ENCODE results near the gene SLAMF7. TPM values are rescaled to one million over a fixed set of nuclear protein-coding genes. Genes with fewer than 3 reads are reported as not detected.

The SLAMF7 gene
- total and polyA plus RNA-seq, 2 of the 8 experiments (the other 6 are each of a cell fraction or from before 2014, with no cell fraction given), result not detected

DNA sequence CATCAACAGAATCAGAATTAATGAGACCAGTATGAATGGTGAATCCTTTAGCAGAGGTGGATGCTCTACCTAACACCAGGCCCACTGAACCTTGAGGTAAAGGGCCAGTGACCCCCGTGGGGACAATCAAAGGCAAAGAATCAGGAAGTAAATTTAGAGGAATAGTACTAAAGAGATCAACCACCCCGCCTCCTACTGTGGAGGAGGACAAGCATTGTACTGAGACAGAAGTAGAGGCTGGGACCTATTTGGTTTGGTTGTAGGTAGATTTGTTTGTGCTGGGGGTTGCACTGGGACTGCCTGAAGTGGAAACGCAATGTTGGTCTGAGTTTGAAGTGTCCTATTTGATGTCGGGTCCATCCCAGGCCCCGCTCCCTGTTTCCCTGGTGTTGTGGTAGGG is 36.9 kb upstream of the SLAMF7 start:
- H3K79me1 ChIP-seq (ENCODE audit: low read depth, low read length), result no peaks in the 10 kb centered on the region
- H4K8ac ChIP-seq (ENCODE audit: extremely low read depth, insufficient read depth, low read length), result no peak overlapping the region
- no peaks in the 10 kb centered on the region for H3K79me2 ChIP-seq (ENCODE audit: control insufficient read depth in 1 of 2, insufficient read depth in 2 of 2, low read length in 2 of 2)
- H2AK5ac ChIP-seq (ENCODE audit: low read depth, low read length), result no peak overlapping the region
- H3K56ac ChIP-seq (replicated peaks; ENCODE audit: insufficient read length, low read depth, low read length), result no peak overlapping the region
- no peak overlapping the region for H3K27ac ChIP-seq (ENCODE audit: low read depth, low read length)
- ChIA-PET CTCF (ENCODE audit: partially characterized antibody) (interaction anchor here (1.0 kb wide), 1 partner anchor 20 kb away, joined by 3 read pairs; no protein-coding TSS in a partner anchor), POLR2A (ENCODE audit: partially characterized antibody) (no interaction called here)
- no peak overlapping the region for H4K91ac ChIP-seq (replicated peaks; ENCODE audit: insufficient read length, low read length)
- H2AFZ ChIP-seq (ENCODE audit: low read length), result no peak overlapping the region
- no peak overlapping the region for H3K4me3 ChIP-seq (ENCODE audit: extremely low read depth in 1 of 4, insufficient read depth in 2 of 4, low read depth in 3 of 4, low read length in 4 of 4)
- DNase-seq (ENCODE audit: low read depth in 1 of 2, low spot score in 2 of 2) (no peak), FAIRE-seq (no peak)
- H3K18ac ChIP-seq (ENCODE audit: extremely low read depth, low read length), result no peak overlapping the region
- H4K20me1 ChIP-seq (replicated peaks in 1 of 2; ENCODE audit: control insufficient read depth in 1 of 2, insufficient read depth in 2 of 2, low read length in 2 of 2), result no peaks in the 10 kb centered on the region
- H3K36me3 ChIP-seq (ENCODE audit: control insufficient read depth in 2 of 4, insufficient read depth in 4 of 4, low read length in 3 of 4), result no peaks in the 10 kb centered on the region
- no peak overlapping the region for H2BK15ac ChIP-seq (ENCODE audit: low read length)
- no peaks in the 10 kb centered on the region for H3K23me2 ChIP-seq (ENCODE audit: low read depth, low read length)
- no peak overlapping the region for H2BK120ac ChIP-seq (replicated peaks; ENCODE audit: low read depth, low read length)
- no peak overlapping the region for H3K4ac ChIP-seq (replicated peaks; ENCODE audit: insufficient read length, low read depth, low read length)
- H3K4me2 ChIP-seq (ENCODE audit: insufficient read depth in 1 of 2, low read depth in 2 of 2, low read length in 2 of 2), result no peak overlapping the region
- no peak overlapping the region for H3K23ac ChIP-seq (ENCODE audit: insufficient read length)
- no peak overlapping the region for H2BK5ac ChIP-seq (ENCODE audit: low read depth, low read length)
- no peaks in the 10 kb centered on the region for H3K27me3 ChIP-seq (replicated peaks in 1 of 4; ENCODE audit: control insufficient read depth in 3 of 4, extremely low read depth in 1 of 4, insufficient read depth in 3 of 4, low read length in 3 of 4)
- no peak overlapping the region for H3K14ac ChIP-seq (ENCODE audit: insufficient read length)
- no peak overlapping the region for H2BK20ac ChIP-seq (ENCODE audit: low read length)
- H2BK12ac ChIP-seq (ENCODE audit: low read depth, low read length), result no peak overlapping the region
- 92% methylated on average over 5 of the region's 5 CpGs; no CpG with 5 or more reads in 1 of the 2 experiments for WGBS, 2 experiments (ENCODE audit: extremely low coverage in 1 of 2, insufficient coverage in 1 of 2, insufficient read length in 1 of 2, insufficient replicate concordance in 2 of 2, low coverage in 1 of 2, low lambda C conversion rate in 2 of 2, missing lambda C conversion rate in 1 of 2)
- no peak overlapping the region for H4K5ac ChIP-seq (ENCODE audit: insufficient read length, low read depth, low read length)
- H3K9me3 ChIP-seq (ENCODE audit: insufficient read depth in 2 of 2, low read depth in 1 of 2, low read length in 1 of 2), result no peaks in the 10 kb centered on the region
- H3K9ac ChIP-seq (replicated peaks in 1 of 4; ENCODE audit: extremely low read depth in 1 of 4, low read depth in 3 of 4, low read length in 3 of 4), result no peak overlapping the region
- peaks cover 0 to 4% (median under 1%) of the 10 kb centered on the region in 4 experiments; a peak in 1 of 7 replicates for H3K4me1 ChIP-seq (replicated peaks in 1 of 4; ENCODE audit: control insufficient read depth in 3 of 4, insufficient read depth in 4 of 4, low read length in 3 of 4)
- TF ChIP-seq ASH2L (IDR thresholded peaks at IDR 0.05; ENCODE audit: low read length), result no peak
- no peak for TF ChIP-seq NANOG (IDR thresholded peaks at IDR 0.05; ENCODE audit: insufficient read depth, low read depth, low read length, poor library complexity, severe bottlenecking)
- TF ChIP-seq SAP30 (IDR thresholded peaks at IDR 0.05; ENCODE audit: insufficient read depth, insufficient replicate concordance, low read length), result no peak
- no peak for TF ChIP-seq PHF8 (conservative IDR thresholded peaks at IDR 0.05; ENCODE audit: low read depth, low read length)
- no peak for TF ChIP-seq CHD1 (IDR thresholded peaks at IDR 0.05; ENCODE audit: low read depth, low read length)
- no peak for TF ChIP-seq SIN3A (conservative IDR thresholded peaks at IDR 0.05 in 1 of 2, IDR thresholded peaks at IDR 0.05 in 1 of 2; ENCODE audit: low read depth in 1 of 2, low read length in 2 of 2)
- TF ChIP-seq TBP (IDR thresholded peaks at IDR 0.05; ENCODE audit: low read depth, low read length), result no peak
- no peak for TF ChIP-seq KDM1A (IDR thresholded peaks at IDR 0.05; ENCODE audit: borderline replicate concordance, low read length)
- TF ChIP-seq TAF1 (IDR thresholded peaks at IDR 0.05; ENCODE audit: low read depth, low read length), result no peak
- TF ChIP-seq FOSL1 (IDR thresholded peaks at IDR 0.05; ENCODE audit: insufficient read depth, low read depth, low read length), result no peak
- no peak for TF ChIP-seq SIX5 (IDR thresholded peaks at IDR 0.05; ENCODE audit: low read depth, low read length)
- TF ChIP-seq, protein P1, sequence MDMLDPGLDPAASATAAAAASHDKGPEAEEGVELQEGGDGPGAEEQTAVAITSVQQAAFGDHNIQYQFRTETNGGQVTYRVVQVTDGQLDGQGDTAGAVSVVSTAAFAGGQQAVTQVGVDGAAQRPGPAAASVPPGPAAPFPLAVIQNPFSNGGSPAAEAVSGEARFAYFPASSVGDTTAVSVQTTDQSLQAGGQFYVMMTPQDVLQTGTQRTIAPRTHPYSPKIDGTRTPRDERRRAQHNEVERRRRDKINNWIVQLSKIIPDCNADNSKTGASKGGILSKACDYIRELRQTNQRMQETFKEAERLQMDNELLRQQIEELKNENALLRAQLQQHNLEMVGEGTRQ (IDR thresholded peaks at IDR 0.05; ENCODE audit: low read length), result no peak
- TF ChIP-seq SP1 (IDR thresholded peaks at IDR 0.05; ENCODE audit: low read depth, low read length), result no peak

Measured in H1 (cell line).